Bladder microvascular endothelial cell (primary cell): ENCODE results near the gene ABCG8. TPM values are rescaled to one million over a fixed set of nuclear protein-coding genes. Genes with fewer than 3 reads are reported as not detected.

Experiments
- total RNA-seq: library from RNA; depleted of rRNA; stranded (reverse); fragments of >200 nt; gene quantifications from 2 replicates; pipeline ENCODE4 v1.2.3, GENCODE V29; 2014

Gene ABCG8
- total RNA-seq, result not detected in 2 replicates

GRCh38 chr2:43838560-43839267, at the start of gene ABCG8, which contains the start of gene ABCG5:
Gene ABCG8 (plus strand): TSS chr2:43838971. CDS start chr2:43839054, 83 bp downstream.
Gene ABCG5 (minus strand): TSS chr2:43838839. CDS start chr2:43838679, 160 bp downstream.

Other genes starting within 250 kb of the ABCG8 start
- gene THADA, start 242.9 kb upstream of the ABCG8 start, total RNA-seq, result 16.2 and 44.9 TPM in 2 replicates
- under 0.01 and 0.25 TPM in 2 replicates for gene PLEKHH2, start 201.7 kb upstream of the ABCG8 start, total RNA-seq
- 0.13 TPM in 1 of 2 replicates, not detected in the other for gene C1GALT1C1L, start 162.5 kb upstream of the ABCG8 start, total RNA-seq
- gene DYNC2LI1, start 64.9 kb upstream of the ABCG8 start, total RNA-seq, result 6.0 and 10.5 TPM in 2 replicates
- not detected in 2 replicates for gene ABCG5, start 132 bp upstream of the ABCG8 start, total RNA-seq
- 35.9 and 126 TPM in 2 replicates for gene LRPPRC, start 157.0 kb downstream of the ABCG8 start, total RNA-seq